Measurements from ENCODE around the gene RNF207.

DNA sequence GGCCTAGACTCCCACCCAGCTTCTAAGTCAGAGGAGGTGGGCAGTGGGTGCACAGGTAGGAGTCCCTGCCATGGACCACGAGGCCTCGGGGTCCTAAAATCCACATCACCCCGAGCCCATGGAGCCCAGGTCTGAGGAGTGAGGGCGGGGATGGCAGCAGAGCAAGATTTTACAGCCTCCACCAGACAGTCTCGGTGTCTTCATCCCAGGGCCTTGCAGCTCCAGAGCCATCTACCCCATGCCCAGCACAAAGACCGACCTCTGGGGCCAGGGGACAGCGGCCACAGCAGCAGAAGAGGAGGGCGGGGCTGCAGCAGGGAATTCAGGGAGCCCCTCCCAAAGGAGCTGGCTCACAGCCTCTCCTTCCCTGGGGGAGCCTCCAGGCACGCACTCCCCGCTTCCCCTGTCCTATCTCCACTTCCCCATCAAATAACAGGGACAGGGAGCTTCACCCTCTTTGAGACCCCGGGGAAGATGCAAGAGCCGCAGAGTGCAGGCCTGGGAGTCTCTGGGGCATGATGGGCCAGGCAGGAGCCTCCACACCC is 40.4 kb upstream of the RNF207 start:
- no peak for TF ChIP-seq CTCF (IDR thresholded peaks at IDR 0.05)
- no peak for TF ChIP-seq POLR2A (IDR thresholded peaks at IDR 0.05)
- TF ChIP-seq POLR2AphosphoS5 (IDR thresholded peaks at IDR 0.05) = no peak
